GM18867 (cell line): ENCODE data around the gene METTL24.

Experiments
- ATAC-seq: cut with Tn5 transposase; IDR thresholded peaks from one replicate; pipeline ENCODE4 v1.9.1; 2021; ENCODE audit warnings: mild to moderate bottlenecking, moderate library complexity; ENCODE audit not compliant: unreplicated experiment

METTL24 gene

DNA sequence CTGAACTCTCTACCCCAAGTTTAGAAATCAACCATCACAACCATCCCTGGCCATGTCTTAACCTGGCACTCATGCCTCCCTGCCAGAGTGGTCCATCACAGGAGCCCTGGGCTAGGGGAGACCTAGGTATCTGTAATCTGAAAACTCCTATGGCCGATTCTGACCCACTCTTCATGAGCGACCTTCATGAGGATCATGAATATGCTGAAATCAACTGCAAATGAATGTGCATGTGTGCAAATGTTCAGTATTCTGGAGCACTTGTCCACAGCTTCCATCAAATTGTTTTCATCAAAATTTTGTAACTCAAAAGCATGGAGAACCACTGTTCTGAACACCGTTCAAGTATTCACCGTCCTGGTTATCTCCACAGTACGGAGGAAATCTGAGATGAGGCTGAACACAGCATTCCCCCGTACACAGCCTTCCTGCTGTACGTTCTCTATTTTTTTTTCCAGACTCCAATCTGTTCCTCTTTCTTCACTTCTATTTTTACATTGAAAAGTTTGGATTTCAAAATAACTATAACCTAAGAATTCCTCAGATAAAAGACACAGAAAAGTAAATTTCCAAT, 17.7 kb downstream of the METTL24 start:
- ATAC-seq = no peak

DNA sequence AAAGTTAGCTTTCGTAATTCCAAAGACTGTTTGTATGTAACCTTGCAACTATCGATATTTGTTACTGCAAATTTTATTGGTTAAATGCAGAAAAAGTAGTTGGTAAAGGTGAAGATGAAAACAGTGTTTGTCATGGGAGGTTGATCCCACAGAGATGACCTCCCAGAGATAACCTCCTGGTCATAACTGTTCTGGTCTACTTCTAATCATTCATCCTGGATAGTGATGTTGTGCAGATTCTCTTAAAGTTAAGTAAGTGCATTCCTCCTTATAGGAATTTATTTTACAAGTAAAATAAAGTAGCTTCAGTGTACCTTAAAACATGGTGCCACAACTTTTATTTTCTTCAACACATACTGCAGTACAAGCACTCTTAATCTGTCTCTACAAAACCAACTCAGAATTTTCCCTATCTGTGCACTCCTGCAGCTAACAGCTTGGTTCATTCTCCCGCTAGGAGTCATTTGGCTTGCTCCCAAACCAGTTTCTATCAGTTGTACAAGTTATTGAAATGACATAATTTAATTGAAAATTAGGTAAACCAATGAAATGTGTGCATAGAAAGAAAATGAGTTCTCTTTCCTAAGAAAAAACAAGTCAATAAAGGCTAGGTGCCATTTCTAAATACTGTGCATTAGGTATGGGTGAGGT, 19.2 kb downstream of the METTL24 start:
- ATAC-seq = no peak

DNA sequence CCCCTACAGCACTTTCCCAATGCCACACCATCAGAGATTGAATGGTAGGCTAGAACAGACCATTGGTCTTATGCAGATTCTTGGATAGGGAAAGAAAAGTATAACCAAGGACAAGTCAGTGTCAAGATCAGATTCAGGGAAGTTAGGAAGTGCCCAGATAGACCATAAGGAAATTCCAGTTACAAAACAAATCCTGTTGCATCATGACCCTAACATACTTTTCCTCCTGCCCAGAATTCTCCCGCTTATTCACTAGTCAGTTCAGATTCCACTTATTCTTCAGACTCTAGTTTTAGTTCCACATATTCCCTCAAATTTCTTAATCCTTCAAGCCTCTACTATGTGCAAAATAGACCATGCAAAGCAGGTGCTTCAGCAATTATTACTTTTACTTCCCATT, 20.7 kb downstream of the METTL24 start:
- ATAC-seq = no peak

DNA sequence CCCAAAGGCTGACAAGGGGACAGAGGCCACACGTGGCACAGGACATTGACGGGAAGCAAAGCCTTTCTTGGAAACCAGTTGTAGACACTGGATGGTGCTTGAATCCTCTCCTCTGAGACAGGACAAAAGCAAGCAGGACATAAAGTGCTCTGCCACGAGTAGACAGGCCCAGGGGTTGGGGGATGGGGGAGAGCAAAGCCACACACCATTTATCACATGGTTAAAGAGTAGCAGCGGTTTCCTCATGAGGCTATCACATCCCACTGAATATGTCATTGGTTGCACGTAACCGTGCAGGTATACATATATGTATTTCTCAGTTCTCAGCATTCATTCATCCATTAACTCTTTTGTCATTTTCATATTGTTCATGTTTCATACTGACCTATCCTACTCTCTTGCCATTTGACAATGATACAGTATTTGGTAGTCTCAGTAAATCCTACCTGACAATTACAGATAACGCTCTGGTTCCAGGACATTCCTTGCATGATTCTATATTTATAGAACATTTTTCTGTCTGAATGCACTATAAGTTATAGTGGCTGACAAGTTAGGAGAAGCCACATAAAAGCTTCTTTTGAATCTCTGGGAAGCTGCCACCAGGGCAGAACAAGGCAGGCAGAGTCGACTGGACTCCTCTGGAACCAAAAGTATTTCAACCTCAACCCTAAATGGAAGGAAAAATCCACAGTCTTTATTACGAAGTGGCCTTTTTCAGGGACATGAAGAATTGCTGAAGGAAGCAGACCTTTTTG, 23.5 kb downstream of the METTL24 start:
- no peak for ATAC-seq

DNA sequence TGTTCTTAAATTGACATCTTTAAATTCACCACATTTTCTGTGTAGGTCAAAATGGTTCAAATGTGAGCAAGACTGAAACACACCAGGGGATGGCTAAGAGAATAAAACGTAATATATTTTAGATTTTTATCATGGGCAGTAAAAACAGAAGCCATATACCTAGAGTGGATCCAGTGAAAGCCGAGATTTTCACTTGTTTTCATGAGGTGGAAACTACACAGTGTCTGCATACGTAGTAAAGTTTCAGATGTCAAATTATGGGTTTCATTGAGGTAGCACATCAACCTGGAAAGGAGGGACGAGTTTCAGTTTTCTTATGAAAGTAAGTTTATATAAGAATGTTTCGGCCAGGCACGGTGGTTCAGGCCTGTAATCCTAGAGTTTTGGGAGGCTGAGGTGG, 25.9 kb downstream of the METTL24 start:
- ATAC-seq = no peak

DNA sequence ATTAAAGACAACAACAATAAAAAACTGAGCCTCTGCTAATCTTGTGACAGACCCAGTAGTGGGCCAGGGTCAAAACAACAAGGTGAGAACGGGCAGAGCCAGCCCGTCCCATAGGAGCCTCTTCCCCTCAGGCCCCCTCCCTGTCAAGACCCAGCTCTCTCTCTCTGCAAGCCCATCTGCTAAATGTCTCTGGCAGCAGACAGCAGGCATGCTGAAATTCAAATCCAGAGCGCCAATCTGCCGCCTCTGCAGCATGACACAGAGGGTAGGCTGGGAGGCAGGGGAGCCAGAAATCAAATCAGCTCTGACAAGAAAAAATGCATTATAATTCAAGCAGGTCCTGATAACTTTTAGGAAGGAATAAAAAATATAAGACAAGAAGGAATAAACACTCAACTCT, 26.3 kb downstream of the METTL24 start:
- ATAC-seq = no peak

DNA sequence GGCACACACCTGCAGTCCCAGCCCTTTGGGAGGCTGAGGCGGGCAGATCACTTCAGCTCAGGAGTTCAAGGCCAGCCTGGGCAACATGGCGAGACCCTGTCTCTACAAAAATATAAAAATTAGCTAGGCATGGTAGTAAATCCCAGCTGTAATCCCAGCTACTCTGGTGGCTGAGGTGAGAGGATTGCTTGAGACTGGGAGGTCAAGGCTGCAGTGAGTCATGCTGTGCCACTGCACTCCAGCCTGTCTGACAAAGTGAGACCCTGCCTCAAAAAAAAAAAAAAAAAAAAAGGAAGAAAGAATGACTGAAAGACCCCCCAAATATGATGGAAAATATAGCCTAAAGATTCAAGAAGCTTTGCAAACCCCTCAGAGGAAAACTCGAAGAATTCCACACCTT, 26.8 kb downstream of the METTL24 start:
- ATAC-seq = no peak

DNA sequence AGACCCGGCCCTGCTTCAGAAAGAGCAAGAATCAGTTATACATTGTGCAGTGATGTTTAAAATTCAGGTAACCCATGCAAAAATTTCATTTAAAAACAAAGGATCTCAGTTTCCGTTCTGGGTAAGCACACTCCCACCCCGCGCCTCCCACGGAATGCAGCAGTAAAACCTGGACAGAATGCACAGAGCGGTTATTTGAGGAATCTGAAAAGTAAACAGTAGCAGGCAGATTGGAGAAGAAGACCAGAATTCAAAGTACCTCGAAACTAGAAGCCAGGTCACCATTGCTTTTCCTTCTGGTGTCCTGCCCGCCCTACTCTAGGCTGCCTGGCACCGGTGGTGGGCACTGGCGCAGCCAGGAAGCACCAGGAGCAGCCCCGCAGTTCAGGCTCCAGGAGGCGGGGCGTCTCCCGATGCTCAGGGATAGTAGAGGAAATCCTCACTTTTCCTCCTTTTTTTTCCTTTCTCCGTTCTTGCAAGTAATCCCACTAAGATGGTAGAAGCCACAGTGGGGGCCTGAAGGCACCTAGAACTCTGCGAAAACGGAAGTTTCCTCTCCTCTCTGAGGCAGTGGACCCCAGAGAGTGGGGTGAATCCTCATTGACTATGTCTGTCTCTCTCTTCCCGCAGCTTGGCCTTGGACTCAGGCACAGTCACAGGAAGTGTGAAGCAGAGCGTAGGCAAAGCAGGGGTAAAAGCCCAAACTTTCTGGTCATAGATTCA, 28.3 kb downstream of the METTL24 start:
- ATAC-seq = no peak

DNA sequence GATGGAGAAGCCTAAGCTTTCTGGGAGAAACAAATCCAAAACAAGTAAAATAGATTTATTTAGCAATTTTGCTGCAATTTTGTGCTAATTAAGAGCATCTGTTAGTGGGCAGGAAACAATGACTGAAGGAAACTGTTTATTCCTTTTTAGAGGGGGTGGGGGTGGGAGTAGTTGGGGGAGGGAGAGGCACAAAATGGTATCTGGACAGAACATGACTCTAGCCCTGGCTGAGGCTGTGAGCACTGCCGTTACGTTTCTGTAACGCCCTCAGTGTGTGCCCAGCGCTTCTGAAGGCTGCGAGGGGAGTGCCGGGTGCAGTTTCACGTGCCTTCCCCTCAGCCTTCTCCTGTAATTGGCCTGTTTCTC, 28.8 kb downstream of the METTL24 start:
- no peak for ATAC-seq

DNA sequence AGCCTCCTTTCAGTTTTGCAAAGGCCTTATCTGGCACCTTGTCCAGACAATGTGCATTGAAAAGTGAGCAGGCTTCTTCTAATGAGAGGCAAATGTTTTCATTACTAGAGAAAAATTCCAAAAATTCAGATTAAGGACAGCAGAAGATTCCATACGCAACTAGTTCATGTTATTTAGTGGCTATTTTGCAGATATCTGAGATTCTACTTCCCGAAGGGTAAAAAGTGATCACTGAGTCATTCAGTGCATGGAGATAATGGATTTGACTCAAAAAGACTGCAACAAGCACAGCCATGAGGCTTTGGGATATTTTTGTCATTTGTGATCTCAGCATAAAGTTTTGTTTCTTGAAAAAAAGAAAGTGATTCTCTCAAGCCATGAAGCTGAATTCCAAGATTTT, 29.9 kb downstream of the METTL24 start:
- no peak for ATAC-seq

DNA sequence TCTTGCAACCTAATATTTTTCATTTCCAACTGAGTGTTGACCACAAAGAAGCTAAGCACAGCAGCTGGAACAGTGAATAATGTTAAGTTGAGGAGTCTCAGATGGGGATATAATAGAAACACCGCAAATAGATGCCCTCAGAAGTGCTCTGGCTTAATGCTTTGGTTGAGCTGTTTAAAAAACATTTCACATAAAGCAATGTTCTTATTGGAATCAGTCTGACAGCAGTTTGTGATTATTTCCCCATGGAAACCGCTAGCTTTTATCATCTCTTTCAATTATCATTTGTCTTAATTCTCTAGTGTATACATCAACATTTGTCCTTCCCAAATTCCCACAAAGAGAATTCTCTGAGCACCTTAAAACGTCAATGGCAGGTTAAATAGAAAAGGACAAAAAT, 30.8 kb downstream of the METTL24 start:
- no peak for ATAC-seq

DNA sequence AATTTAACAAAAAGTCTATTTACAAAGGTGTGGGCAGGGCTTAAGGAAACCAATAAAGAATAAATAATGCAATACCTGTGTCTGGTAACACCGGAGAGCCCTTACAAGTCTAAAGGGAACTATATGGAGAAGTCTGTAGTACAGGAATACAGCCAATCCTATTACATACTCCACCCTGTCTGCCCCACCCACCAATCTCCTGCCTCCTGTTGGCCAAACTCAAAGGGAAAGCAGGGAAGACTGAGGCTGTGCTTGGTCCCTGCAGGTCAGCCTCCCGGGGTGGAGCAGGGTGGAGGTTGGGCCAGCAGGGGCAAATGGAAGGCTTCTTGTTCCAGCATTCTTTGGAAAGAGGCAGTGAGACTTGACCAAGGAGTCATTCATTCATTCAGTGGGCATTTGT, 31.5 kb downstream of the METTL24 start:
- no peak for ATAC-seq

DNA sequence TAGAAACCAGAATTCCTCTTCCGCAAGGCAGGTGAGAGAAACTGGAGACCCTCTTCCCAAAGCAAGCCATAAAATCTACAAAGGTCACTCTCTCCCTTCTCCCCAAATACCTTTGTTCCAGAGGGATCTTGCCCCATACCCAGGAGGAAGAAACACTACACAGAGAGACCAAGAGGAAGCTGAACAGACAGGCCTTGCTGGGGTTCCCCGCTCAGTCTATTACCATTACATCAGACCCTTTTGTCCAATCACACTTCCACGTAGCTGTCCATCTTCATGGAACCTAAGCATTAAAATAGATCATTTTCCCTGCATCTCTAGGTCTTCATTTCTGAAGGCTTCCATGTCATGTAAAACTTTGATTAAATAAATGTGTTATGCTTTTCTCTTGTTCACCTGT, 32.1 kb downstream of the METTL24 start:
- ATAC-seq = no peak

DNA sequence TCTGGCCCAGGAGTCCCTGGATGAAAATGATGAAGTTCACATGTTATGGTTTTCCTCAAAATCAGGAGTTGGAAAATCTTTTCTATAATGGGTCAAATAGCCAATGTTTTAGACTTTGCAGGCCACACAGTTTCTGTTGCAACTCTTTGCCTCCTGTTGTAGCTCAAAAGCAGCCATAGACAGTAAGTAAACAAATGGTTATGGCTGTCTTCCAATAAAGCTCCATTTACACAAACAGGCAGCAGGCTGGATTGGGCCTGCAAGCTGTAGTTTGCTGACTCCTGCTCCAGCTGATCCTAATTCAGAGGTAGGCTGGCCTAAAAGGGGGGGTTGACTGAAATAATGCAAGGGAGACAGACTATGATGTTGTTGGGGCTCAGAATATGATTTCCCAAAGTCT, 33.0 kb downstream of the METTL24 start:
- no peak for ATAC-seq

DNA sequence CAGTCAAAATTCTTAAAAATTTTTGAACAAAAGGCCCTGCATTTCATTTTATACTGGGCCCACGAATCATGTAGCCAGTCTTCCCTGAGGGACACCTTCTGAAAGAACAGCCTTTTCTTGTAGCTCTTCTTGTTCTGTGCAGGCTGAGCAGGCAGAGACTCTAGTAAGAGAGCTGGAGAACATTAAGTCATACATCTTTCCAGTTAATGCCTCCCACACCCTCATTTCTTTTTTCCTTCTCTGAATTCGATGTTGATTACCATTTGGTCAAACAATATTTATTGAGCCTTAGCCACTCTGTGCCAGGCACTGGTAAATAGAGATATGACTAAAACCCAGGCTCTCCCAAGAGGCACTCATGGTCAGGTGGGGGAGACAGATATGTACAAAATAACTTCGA, 33.6 kb downstream of the METTL24 start:
- ATAC-seq = no peak

DNA sequence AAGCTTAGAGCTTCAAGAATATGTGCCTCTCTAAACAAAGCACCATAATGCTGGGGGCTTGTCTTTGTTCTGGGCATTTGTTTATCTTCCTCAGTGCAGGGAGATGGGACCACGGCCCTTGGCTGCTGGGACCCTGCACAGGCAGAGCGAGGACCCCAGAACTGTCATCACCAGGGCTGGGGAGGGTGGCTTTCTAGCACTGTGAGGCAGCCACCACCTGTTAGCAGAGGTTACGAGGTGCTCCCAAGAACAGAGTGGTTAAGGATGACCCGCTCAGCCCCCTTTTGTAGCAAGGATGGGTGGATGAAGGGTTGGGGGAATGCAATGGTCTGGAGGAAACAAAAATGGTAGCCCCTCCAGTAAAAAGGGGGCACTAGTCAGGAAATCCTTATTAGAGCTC, 34.9 kb downstream of the METTL24 start:
- ATAC-seq = no peak

DNA sequence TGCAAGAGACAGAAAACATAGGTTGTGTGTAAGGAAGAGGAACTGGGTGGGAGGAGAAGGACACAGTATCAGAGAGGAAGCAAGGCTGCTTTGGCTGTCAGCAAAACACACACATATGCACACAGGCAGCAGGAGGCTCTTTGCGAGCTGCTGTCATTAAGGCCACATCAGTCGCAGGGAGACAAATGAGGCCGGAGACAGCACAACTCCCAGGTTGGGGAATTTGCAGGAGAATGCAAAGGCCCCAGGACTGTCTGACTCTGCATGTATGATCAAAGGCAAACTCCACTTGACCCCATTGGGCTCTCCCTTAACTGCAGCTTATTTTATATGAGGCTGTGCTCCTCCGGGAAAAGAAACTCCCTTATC, 35.3 kb downstream of the METTL24 start:
- no peak for ATAC-seq

DNA sequence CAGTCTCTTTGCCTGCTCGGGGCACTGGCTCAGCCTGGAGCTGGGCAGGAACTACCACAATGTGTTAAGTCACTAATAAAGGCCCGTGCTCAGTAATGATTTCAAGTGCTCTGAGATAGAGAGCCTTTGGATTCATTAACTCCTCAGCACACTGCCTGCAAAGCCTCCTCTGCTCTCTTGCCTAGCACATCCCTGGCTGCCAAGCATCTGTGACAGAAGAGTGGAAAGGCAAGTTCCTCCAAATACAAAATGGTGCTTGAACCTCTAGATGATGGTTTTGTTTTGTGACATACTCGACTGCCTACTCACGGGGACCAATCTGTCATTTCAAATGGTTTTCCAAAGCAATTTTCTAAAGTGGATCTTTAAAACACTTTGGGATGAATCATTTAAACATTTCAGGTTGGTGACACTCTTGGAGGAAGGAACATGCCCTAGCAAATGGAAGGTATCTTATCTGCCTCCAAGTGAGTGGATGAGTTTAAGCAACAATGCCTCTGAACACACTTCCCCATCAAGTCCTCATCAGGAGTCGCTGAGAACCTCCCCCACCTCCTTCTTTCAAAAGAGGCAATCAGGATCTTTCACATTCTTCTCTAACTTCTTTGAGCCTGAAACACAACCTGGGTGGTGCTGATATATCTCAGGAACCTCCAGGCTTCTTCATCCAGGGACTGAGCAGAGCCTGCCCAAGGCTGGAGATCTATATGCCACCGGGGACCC, 35.8 kb downstream of the METTL24 start:
- ATAC-seq = no peak

DNA sequence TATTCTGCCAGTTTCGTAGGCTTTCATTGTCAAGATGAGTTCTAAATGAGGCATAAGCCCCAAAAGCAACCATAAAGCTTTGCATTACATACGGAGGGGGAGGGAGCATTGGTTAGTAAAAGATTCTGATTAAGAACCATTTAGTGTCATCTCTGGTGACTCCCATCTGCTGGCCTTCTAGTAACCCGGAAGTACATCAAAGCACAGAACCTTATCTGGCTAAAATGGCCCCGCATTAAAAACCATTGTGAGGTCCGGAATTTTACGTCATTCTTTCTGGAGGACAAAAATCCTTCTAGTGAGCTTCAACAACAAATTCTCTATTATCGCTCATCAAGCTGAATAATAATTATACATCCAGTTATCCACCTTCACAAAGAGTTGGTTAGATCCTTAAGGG, 37.8 kb downstream of the METTL24 start:
- ATAC-seq = no peak

DNA sequence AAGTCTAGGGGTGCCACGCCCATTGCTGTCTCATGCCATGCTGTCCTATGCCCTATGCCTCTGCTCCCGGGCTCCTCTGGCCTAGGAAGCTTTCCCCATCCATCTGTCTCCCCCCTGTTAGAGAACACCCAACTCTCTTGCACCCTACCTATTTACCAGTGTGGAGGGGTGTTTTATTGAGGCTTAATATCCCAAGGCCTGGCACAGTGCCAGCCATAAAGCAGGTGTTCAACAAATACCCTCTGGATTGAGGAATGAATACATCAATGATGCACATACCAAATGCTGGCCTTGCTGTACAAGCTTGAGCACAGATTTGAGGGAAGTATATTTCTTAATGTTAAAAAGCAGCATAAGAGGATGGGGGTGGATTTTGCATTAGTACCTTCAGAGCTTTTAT, 38.3 kb downstream of the METTL24 start:
- ATAC-seq = no peak

DNA sequence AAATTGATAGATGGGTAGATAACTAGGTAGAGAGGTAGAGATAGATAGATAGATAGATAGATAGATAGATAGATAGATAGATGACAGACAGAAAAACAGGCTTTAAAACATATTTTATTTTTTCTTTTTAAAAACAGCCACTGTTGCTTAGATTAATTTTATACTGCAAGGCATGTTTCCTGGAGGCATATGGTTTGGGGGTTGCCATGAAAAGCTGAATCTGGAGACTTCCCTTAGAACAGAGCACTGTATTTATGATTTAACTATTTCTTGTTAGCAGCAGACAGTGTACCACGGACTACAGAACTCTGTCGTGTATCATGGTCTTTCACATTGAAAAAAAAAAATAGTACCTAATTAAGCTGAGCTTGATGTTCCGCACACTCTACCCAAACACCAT, 38.8 kb downstream of the METTL24 start:
- no peak for ATAC-seq
